Sigmoid colon (tissue), 4 donors: ENCODE results near the gene RNU6-7.

Experiments used
- CTCF ChIP-seq, 4 experiments: fragments of 450-650 bp in 3 of 4; fragments of 200-600 bp in 1 of 4; IDR thresholded peaks; one replicate each; pipeline ENCODE4 v1.5.1; 2016 to 2019; ENCODE audit warnings: antibody characterized with exemption in 4 of 4, mild to moderate bottlenecking in 3 of 4, moderate library complexity in 2 of 4
- EP300 ChIP-seq, 4 donors: sonication (generic); formaldehyde crosslinking; IDR thresholded peaks; one replicate each; pipeline ENCODE4 v1.6.1; 2017; ENCODE audit warnings: antibody characterized with exemption in 4 of 4
- POLR2A ChIP-seq, 2 donors: fragments of 450-650 bp; IDR thresholded peaks; one replicate each; pipeline ENCODE4 v1.6.1; 2016; ENCODE audit warnings: antibody characterized with exemption in 2 of 2, mild to moderate bottlenecking in 2 of 2, moderate library complexity in 2 of 2
- POLR2AphosphoS5 ChIP-seq, 4 donors: sonication (generic); formaldehyde crosslinking; IDR thresholded peaks; one replicate each; pipeline ENCODE4 v1.6.1; 2017; ENCODE audit warnings: antibody characterized with exemption in 4 of 4

DNA sequence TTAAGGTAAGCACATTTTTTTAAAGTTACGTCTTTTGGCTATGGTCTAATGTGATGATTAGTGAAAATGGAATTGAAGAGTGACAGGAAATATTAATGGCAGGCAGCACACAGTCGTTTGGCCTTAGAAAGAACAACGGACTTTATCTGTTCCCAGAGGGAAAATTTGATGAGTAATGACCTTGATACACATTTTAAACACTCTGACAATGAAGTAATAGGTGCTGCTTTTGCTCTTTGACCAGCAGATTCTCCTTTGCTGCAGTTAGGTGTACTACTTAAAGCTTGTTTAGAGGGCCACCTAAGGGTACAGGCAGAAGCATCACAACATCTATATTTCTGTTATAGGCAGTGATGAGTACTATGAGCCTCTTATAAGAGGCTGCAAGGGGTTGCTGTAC is 28.3 kb downstream of the RNU6-7 start:
- TF ChIP-seq CTCF (IDR thresholded peaks at IDR 0.05) (no peak), POLR2A (IDR thresholded peaks at IDR 0.05) (no peak), POLR2AphosphoS5 (IDR thresholded peaks at IDR 0.05) (no peak), EP300 (IDR thresholded peaks at IDR 0.05) (no peak)
